ENCODE results near the gene FBN1. TPM values are rescaled to one million over a fixed set of nuclear protein-coding genes. Genes with fewer than 3 reads are reported as not detected.

Gene FBN1
- polyA plus RNA-seq, 2 of the 4 experiments (the other 2 are of a cell fraction): 6.3 to 9.4 TPM

GRCh38 chr15:48546296-48546695 lies 99.2 kb downstream of the FBN1 start:
- no peak overlapping the region for H3K4me3 ChIP-seq
- WGBS (ENCODE audit: missing lambda C conversion rate): 65% methylated on average over 3 of the region's 3 CpGs
- 0 out of 3 replicates have a peak, but pooled peaks cover 3% of the 10 kb centered on the region for H3K4me1 ChIP-seq
- no peak overlapping the region for H3K27ac ChIP-seq
- TF ChIP-seq PBX3 (IDR thresholded peaks at IDR 0.05) (no peak), MAFK (IDR thresholded peaks at IDR 0.05; ENCODE audit: partially characterized antibody) (no peak), JUNB (IDR thresholded peaks at IDR 0.05) (no peak), RNF2 (IDR thresholded peaks at IDR 0.05; ENCODE audit: borderline replicate concordance, low read depth) (no peak), ZFP36 (IDR thresholded peaks at IDR 0.05; ENCODE audit: borderline replicate concordance, partially characterized antibody) (no peak), ELK1 (IDR thresholded peaks at IDR 0.05; ENCODE audit: low read depth, low read length) (no peak)
- H3K9me3 ChIP-seq: no peaks in the 10 kb centered on the region
- H3K4me2 ChIP-seq: no peak overlapping the region
- FAIRE-seq (no peak), ATAC-seq (no peak), DNase-seq (ENCODE audit: low read depth in 1 of 2, low spot score in 1 of 2) (no peak)
- ChIA-PET CTCF (no interaction called here), POLR2A (no interaction called here)

- Histone ChIP-seq H3K27ac (no peak overlapping the region), H3K9me3 (no peaks in the 10 kb centered on the region), H3K4me1 (0 out of 3 replicates have a peak, but pooled peaks cover 3% of the 10 kb centered on the region), H3K4me2 (no peak overlapping the region), H3K4me3 (no peak overlapping the region)
- FAIRE-seq: no peak
- WGBS (ENCODE audit: missing lambda C conversion rate): 60% methylated on average over 2 of the region's 2 CpGs
- POLR2A ChIA-PET: no interaction called here
- TF ChIP-seq REST (IDR thresholded peaks at IDR 0.05) (no peak), MYC (IDR thresholded peaks at IDR 0.05; ENCODE audit: borderline replicate concordance, low read length) (no peak)
- ATAC-seq: no peak
- CTCF ChIA-PET: no interaction called here
- no peak for DNase-seq (ENCODE audit: low read depth in 1 of 2, low spot score in 1 of 2)
These were observed 100.7 kb downstream of the FBN1 start for GRCh38 chr15:48544778-48545177.

GRCh38 chr15:48541341-48542278 lies 103.9 kb downstream of the FBN1 start:
- TF ChIP-seq BHLHE40 (IDR thresholded peaks at IDR 0.05; ENCODE audit: low read depth, low read length) (no peak), RNF2 (IDR thresholded peaks at IDR 0.05; ENCODE audit: borderline replicate concordance, low read depth) (no peak), CEBPB (IDR thresholded peaks at IDR 0.05) (no peak), CHD2 (IDR thresholded peaks at IDR 0.05; ENCODE audit: low read length, partially characterized antibody) (no peak)
- no peak for DNase-seq (ENCODE audit: low read depth in 1 of 2, low spot score in 1 of 2)
- FAIRE-seq: no peak
- Histone ChIP-seq H3K27ac (no peak overlapping the region), H3K4me3 (no peak overlapping the region), H3K4me2 (peak overlapping the region; percentile 32; the same call in 2 of the 3 replicates), H3K4me1 (0 out of 3 replicates have a peak, but pooled peaks cover 3% of the 10 kb centered on the region), H3K9me3 (no peaks in the 10 kb centered on the region)
- POLR2A ChIA-PET: no interaction called here
- ATAC-seq: 0 out of 6 replicates have a peak, but pooled peaks of 1 of the 2 experiments have one; percentile 47
- CTCF ChIA-PET: interaction anchor here (0.6 kb wide), 1 partner anchor 121 kb away, joined by 4 read pairs; no protein-coding TSS in a partner anchor
- 56% methylated on average over 10 of the region's 10 CpGs for WGBS (ENCODE audit: missing lambda C conversion rate)
